Measurements from ENCODE around the gene NDUFB2. TPM values are rescaled to one million over a fixed set of nuclear protein-coding genes. Genes with fewer than 3 reads are reported as not detected.

Gene NDUFB2
- total and polyA plus RNA-seq, 2 of the 13 experiments (the other 11 are each of a cell fraction or from before 2014, with no cell fraction given), result 206 to 221 TPM

DNA sequence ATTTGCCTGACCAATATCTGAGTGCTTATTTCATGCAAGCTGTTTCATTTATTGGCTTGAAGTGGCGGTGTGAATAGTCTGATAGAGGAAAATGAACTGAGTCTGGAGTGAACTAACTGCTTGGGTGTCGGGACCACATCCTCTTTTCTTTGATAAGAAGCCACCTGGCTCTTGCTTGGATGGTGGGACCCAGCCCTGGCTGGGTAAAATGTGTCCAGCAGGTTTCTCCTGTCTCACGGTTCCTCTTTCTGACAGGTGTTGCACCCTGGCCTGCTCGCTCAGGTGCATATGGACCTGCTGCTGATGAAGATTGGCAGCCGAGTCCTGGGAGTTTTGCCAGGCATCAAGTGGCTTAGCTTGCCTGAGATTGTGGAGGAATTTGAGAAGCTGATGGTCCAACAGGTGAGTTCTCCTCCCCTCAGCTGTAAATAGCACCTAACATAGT, 22.1 kb upstream of the NDUFB2 start:
- no peak for ATAC-seq
- no peak overlapping the region for H3K27ac ChIP-seq (ENCODE audit: extremely low read length, insufficient read depth, low read length)
- H3K36me3 ChIP-seq (replicated peaks in 1 of 2; ENCODE audit: control insufficient read depth in 1 of 2, insufficient read depth in 2 of 2, low read length in 2 of 2), result peaks cover 1 to 4% of the 10 kb centered on the region in 2 experiments; a peak in 1 of 5 replicates
- H3K9ac ChIP-seq (ENCODE audit: insufficient read depth, low read depth, low read length), result no peak overlapping the region
- no peak overlapping the region for H3K4me2 ChIP-seq (ENCODE audit: low read depth, low read length)
- no TSS peak for BruUV-seq (replicated peaks)
- intact Hi-C loops (cut with micrococcal nuclease; ENCODE audit: unreplicated experiment) (no loop called here), in situ Hi-C loops (cut with HindIII; ENCODE audit: extremely low pct_ligation_motif_present, low pct_unique_long_range_greater_than_20kb) (no loop called here)
- H2AFZ ChIP-seq (ENCODE audit: low read length), result no peak overlapping the region
- H3K9me3 ChIP-seq (ENCODE audit: low read length), result no peaks in the 10 kb centered on the region
- no peaks in the 10 kb centered on the region for H3K27me3 ChIP-seq (ENCODE audit: control insufficient read depth in 1 of 2, insufficient read depth in 2 of 2, low read length in 2 of 2)
- peaks cover 16% of the 10 kb centered on the region for H3K4me1 ChIP-seq (ENCODE audit: insufficient read depth, low read length)
- POLR2A ChIA-PET, result no interaction called here
- no peak for FAIRE-seq
- no peak for DNase-seq (ENCODE audit: low spot score)
- CTCF ChIA-PET (ENCODE audit: low intra/inter-chr PET ratio, low total read pairs), result no interaction called here
- H3K4me3 ChIP-seq (replicated peaks in 1 of 3; ENCODE audit: insufficient read depth in 1 of 3, low read depth in 2 of 3, low read length in 3 of 3), result no peak overlapping the region
- H4K20me1 ChIP-seq (ENCODE audit: insufficient read depth, low read length), result no peaks in the 10 kb centered on the region
- TF ChIP-seq SRSF1 (optimal IDR thresholded peaks at IDR 0.05; ENCODE audit: low read depth, low read length) (no peak), REL (CRISPR knock-in tag; conservative IDR thresholded peaks at IDR 0.05) (no peak)
- H3K79me2 ChIP-seq (ENCODE audit: insufficient read depth, low read length), result no peaks in the 10 kb centered on the region
- 97% methylated on average over 5 of the region's 5 CpGs for WGBS (ENCODE audit: low lambda C conversion rate)

DNA sequence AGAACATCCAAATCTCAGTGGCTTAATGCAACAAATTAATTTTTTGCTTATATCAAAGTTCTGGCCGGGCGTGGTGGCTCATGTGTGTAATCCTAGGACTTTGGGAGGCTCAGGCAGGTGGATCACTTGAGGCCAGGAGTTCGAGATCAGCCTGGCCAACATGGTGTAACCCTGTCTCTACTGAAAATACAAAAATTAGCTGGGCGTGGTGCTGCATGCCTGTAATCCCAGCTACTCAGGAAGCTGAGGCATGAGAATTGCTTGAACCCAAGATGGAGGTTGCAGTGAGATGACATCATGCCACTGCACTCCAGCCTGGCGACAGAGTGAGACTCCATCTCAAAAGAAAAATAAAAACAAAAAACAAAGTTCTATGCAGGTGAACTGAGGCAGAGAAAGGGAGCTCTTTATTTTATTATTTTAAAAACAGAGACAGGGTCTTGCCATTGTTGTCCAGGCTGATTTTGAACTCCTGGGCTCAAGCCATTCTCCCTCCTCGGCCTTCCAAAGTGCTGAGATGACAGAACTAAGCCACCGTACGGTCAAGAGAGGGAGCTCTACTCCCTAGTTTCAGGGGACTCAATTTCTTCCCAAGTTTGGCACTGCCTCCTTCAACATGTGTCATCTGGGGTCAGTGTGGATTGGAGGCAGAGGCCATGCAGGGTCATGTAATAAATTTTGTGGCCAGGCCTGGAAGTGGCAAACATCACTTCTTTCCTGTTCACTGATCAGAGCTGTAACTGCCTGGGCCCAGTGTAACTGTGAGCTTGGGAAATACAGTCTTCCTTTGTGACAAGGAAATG, 21.4 kb upstream of the NDUFB2 start:
- in situ Hi-C loops (cut with HindIII; ENCODE audit: extremely low pct_ligation_motif_present, low pct_unique_long_range_greater_than_20kb) (loop anchor here (25.0 kb wide), 1 partner anchor 337 kb away; the partner anchor contains the start of gene MRPS33), intact Hi-C loops (cut with micrococcal nuclease; ENCODE audit: unreplicated experiment) (no loop called here)
- WGBS (ENCODE audit: low lambda C conversion rate), result 69% methylated on average over 8 of the region's 8 CpGs
- Histone ChIP-seq H3K27ac (ENCODE audit: extremely low read length, insufficient read depth, low read length) (no peak overlapping the region), H3K4me1 (ENCODE audit: insufficient read depth, low read length) (peaks cover 16% of the 10 kb centered on the region), H3K9ac (ENCODE audit: insufficient read depth, low read depth, low read length) (no peak overlapping the region), H3K36me3 (replicated peaks in 1 of 2; ENCODE audit: control insufficient read depth in 1 of 2, insufficient read depth in 2 of 2, low read length in 2 of 2) (peaks cover 1 to 7% of the 10 kb centered on the region in 2 experiments; a peak in 1 of 5 replicates), H3K79me2 (ENCODE audit: insufficient read depth, low read length) (no peaks in the 10 kb centered on the region), H3K4me3 (replicated peaks in 1 of 3; ENCODE audit: insufficient read depth in 1 of 3, low read depth in 2 of 3, low read length in 3 of 3) (no peak overlapping the region), H3K27me3 (ENCODE audit: control insufficient read depth in 1 of 2, insufficient read depth in 2 of 2, low read length in 2 of 2) (no peaks in the 10 kb centered on the region), H3K9me3 (ENCODE audit: low read length) (no peaks in the 10 kb centered on the region), H2AFZ (ENCODE audit: low read length) (no peak overlapping the region), H4K20me1 (ENCODE audit: insufficient read depth, low read length) (no peaks in the 10 kb centered on the region), H3K4me2 (ENCODE audit: low read depth, low read length) (no peak overlapping the region)
- ATAC-seq, result peak; percentile 43
- peak; percentile 81 for FAIRE-seq
- POLR2A ChIA-PET, result interaction anchor here (1.0 kb wide), 1 partner anchor 21 kb away, joined by 4 read pairs; the partner anchor contains the start of gene NDUFB2
- no TSS peak for BruUV-seq (replicated peaks)
- peak; percentile 34 for DNase-seq (ENCODE audit: low spot score)
- CTCF ChIA-PET (ENCODE audit: low intra/inter-chr PET ratio, low total read pairs), result no interaction called here
- no peak for TF ChIP-seq NFKB2 (CRISPR knock-in tag; IDR thresholded peaks at IDR 0.05; ENCODE audit: borderline replicate concordance)
- TF ChIP-seq, protein P1, sequence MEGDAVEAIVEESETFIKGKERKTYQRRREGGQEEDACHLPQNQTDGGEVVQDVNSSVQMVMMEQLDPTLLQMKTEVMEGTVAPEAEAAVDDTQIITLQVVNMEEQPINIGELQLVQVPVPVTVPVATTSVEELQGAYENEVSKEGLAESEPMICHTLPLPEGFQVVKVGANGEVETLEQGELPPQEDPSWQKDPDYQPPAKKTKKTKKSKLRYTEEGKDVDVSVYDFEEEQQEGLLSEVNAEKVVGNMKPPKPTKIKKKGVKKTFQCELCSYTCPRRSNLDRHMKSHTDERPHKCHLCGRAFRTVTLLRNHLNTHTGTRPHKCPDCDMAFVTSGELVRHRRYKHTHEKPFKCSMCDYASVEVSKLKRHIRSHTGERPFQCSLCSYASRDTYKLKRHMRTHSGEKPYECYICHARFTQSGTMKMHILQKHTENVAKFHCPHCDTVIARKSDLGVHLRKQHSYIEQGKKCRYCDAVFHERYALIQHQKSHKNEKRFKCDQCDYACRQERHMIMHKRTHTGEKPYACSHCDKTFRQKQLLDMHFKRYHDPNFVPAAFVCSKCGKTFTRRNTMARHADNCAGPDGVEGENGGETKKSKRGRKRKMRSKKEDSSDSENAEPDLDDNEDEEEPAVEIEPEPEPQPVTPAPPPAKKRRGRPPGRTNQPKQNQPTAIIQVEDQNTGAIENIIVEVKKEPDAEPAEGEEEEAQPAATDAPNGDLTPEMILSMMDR (CRISPR knock-in tag; IDR thresholded peaks at IDR 0.05), result peak; percentile 78
- TF ChIP-seq BORCS8-MEF2B (CRISPR knock-in tag; IDR thresholded peaks at IDR 0.05), result no peak
- peak; percentile 39; the same call in 1 of the 2 replicates for TF ChIP-seq MAFG (CRISPR knock-in tag; IDR thresholded peaks at IDR 0.05)
- peak; percentile 91 to 94 for TF ChIP-seq MAFK (conservative IDR thresholded peaks at IDR 0.05 in 1 of 2, IDR thresholded peaks at IDR 0.05 in 1 of 2; ENCODE audit: low read length in 2 of 2)
- no peak for TF ChIP-seq XBP1 (CRISPR knock-in tag; IDR thresholded peaks at IDR 0.05)
- TF ChIP-seq HES4 (CRISPR knock-in tag; IDR thresholded peaks at IDR 0.05; ENCODE audit: borderline replicate concordance), result no peak
- peak; percentile 89 for TF ChIP-seq MAFF (IDR thresholded peaks at IDR 0.05; ENCODE audit: low read depth, low read length)
- peak; percentile 70 for TF ChIP-seq STAG1 (CRISPR knock-in tag; IDR thresholded peaks at IDR 0.05)
- TF ChIP-seq THRA (CRISPR knock-in tag; IDR thresholded peaks at IDR 0.05; ENCODE audit: borderline replicate concordance), result peak; percentile 70; the same call in 1 of the 2 replicates
- 0 out of 2 replicates have a peak, but pooled peaks have one; percentile 14 for TF ChIP-seq RXRB (CRISPR knock-in tag; IDR thresholded peaks at IDR 0.05; ENCODE audit: borderline replicate concordance)
